ENCODE measurements around the gene PDILT.

DNA sequence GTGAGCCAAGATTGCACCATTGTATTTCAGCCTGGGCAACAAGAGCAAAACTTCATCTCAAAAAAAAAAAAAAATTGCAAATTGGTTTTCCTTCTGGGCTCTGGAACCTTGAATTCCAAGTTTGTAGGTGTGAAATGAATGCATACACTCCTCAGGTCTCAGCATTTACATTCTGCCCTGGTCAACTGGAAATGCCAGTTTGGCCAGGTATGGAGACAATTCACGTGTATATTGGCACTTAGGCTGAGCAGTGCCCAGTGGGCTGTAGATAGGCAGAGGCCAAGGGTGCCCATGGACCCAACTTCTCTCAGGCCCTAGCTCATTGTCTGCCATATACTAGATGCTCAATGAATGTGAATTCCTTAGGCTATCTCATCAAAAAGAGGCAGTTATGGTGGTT is 15.7 kb downstream of the PDILT start:
- no peak for TF ChIP-seq POLR2A (IDR thresholded peaks at IDR 0.05)
- TF ChIP-seq, protein P1, sequence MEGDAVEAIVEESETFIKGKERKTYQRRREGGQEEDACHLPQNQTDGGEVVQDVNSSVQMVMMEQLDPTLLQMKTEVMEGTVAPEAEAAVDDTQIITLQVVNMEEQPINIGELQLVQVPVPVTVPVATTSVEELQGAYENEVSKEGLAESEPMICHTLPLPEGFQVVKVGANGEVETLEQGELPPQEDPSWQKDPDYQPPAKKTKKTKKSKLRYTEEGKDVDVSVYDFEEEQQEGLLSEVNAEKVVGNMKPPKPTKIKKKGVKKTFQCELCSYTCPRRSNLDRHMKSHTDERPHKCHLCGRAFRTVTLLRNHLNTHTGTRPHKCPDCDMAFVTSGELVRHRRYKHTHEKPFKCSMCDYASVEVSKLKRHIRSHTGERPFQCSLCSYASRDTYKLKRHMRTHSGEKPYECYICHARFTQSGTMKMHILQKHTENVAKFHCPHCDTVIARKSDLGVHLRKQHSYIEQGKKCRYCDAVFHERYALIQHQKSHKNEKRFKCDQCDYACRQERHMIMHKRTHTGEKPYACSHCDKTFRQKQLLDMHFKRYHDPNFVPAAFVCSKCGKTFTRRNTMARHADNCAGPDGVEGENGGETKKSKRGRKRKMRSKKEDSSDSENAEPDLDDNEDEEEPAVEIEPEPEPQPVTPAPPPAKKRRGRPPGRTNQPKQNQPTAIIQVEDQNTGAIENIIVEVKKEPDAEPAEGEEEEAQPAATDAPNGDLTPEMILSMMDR (IDR thresholded peaks at IDR 0.05): no peak

All from thyroid gland (tissue), 4 donors.